ENCODE results near the gene RBM38.
"Not testable (repeated sequence)": the region's sequence is repeated elsewhere in the genome, so short reads cannot be mapped to it uniquely, and the experiment has no call there.

The RBM38 gene

DNA sequence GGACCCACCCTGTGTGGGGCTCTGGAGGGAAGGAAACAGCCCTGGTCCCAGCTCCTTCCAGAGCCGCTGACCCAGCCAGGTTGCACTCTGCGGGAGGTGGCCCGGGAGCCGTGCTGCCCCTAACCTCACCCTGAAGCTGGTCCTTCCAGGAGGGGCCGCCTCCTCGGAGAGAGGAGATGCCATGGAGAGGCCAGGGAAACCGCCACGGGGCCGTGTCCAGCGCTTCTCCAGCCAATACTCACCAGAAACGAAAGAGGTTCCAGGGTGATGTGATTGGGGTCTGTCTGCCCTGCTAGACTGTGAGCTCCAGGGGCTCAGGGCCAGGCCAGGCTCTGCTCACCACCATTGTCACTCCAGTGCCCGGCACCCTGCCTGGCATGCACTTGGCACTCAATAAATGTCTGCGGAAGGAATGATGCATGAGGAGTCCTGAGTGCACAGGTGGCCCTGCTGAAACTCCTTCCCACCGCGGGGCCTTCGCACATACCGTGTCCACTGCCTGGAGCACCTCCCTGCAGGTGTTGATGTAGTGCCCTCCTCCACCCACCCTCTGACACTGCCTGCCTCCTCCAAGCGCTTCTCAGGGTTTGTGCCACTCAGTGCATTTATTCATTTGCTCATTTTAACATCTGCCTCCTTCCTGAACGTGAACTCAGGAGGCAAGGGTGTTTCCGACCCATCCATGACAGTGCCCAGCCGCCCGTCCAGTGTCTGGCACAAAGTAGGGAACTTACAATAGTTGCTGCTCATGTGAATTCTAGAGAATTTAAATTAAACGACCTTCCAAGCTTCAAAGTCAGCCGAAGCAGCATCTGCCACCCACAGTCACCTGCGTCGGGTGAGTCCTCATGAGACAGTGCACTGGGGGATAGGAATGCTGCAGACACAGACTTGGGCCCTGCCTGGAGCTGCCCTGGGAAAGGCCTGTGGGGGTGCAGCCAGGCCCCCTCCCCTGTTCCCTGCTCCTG lies 30.3 kb downstream of the RBM38 start:
- no peak for FAIRE-seq

DNA sequence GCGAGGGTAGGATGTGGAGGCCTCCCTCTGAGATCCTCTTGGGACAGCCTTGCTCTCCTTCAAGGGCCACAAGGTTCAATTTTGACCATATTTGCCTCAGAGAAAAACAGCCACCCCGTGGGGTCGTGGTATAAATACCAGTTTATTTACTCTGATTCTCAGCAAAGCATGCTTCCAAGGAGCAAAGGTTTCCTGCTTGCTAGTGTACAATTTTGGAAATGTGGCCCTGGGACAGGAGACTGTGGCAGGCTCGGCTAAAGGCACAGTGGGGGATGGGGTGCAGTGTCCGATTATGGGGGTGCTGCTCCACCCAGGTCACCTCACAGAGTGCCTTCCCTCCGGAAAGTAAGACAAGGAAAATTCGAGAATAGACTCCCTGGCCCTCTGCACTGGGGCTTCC lies 31.1 kb downstream of the RBM38 start:
- no peak for FAIRE-seq

DNA sequence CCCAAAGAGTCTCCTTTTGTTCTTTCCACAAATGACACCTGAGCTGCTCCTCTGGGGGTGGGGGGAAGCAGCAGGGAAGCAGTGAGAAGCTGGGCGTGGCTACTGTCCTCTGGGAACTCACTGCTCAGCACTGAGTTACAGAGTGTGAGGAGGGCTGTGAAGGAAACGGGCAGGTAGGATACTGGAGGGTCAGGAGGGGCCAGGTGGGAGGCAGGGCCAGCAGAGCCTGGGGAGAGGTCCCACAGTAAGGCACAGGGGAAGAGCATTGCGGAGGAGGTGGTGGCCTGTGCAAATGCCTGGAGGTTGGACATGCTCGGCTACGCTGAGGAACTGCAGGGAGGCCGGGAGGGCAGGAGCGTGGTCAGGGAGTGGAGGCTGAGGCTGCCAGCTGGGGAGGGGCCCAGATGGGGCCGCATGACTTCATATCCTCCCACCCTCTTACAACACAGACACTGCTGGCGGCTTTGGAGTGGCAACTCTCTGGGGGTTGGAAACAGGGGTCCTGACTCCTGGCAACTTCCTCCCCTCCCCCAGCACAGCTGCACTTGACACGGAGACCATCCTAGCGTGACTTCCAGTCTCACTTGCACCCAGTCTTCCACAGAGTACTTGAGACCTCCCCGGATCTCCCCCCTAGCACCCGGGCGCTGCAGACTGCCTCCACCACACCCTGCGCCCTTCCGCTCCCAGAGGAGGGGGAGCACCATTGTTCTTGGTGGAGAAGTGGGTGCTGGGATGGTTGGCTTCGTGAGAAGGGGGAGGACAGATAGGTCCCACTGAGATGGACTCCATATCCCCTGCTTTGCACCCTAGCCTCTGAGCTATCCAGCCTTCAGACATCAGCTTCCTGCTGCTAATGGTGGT lies 34.2 kb downstream of the RBM38 start:
- no peak for FAIRE-seq

DNA sequence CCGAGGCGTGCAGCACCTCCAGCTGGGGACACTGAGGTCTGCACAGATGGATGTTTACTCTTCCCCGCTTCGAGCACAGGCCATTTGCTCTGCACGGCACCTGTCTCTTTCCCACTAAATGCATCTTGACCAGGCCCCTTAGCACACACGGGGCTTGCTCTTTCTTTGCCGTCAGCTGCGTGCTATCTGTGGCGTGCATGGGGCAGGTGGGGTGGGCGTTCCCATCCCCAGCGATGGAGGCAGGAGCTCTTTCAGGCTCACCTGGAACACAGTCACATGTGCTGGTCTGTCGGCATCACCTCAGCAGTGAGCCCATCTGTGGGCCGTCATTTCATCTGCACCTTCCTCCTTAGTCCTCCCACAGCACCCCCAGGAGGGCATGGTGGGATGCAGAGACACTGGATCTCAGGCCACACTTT lies 35.1 kb downstream of the RBM38 start:
- FAIRE-seq: no peak

DNA sequence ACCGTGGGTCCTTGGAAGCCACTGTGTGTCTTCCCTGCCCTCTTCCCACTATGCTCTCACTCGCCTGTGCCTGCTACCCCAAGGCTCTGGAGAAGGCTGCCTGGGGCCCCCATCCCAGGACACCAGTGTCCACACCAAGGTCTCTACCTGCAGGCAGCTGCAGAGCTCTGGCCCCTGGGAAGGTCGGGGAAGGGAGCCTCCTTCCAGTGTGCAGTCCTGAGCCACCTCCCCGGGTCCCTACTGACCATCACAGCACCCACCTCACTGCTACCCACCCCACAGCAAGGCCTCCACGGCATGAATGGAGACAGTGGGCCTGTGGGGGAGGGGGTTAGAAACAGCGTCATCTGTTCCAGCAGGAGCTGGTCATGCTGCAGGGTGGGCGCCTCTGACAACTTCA lies 35.6 kb downstream of the RBM38 start:
- no peak for FAIRE-seq

DNA sequence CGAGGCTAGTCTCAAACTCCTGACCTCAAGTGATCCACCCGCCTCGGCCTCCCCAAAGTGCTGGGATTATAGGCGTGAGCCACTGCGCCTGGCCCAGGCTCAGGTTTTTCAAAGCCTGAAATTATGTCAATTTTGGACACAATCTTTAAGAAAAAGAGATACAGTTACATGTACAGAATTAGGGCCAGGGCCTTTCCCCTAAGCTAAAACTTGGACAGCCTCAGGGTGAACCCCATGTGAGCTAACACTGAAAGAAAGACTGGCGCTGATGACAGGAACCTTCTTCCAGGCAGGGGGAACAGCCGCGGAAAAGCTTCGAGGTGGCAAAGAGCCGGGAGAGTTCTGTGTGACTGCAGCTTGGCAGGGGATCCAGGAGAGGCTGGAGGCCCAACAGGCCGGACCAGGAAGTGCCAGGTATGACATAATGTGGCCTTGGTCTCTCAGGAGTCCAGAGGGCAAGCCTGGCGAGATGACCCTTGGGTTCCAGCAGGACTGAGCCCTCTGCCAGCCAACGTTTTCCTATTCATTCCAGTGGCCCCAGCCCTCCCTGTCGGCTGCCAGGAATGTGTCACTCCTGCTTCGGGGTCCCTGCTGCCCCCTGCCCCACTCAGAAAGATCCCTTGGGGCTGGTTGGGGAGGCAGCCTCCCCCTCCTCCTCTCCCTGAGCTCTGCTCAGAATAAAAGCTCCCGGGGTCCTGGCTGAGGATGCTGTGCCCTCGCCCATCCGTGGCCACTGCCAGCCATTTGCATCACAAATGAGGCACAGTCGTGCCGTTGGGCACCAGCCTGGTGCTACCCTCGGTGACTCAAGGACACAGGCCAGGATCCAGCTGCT lies 37.3 kb downstream of the RBM38 start:
- FAIRE-seq: no peak

DNA sequence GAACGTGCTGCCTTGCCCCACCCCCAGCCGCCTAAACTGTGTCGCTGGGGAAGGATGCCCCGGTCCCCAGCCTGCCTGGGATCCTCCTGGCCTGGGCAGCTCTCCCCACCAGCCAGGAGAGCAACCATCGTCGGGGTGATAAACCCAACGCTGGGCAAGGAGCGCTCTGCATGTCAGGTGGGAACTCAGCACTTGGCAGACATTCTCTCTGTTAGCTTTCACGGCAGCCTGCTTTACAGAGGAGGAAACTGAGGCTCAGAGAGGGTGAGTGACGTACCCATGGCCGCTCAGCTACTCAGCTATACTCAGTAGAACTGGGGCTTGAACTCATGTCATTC lies 37.9 kb downstream of the RBM38 start:
- no peak for FAIRE-seq

DNA sequence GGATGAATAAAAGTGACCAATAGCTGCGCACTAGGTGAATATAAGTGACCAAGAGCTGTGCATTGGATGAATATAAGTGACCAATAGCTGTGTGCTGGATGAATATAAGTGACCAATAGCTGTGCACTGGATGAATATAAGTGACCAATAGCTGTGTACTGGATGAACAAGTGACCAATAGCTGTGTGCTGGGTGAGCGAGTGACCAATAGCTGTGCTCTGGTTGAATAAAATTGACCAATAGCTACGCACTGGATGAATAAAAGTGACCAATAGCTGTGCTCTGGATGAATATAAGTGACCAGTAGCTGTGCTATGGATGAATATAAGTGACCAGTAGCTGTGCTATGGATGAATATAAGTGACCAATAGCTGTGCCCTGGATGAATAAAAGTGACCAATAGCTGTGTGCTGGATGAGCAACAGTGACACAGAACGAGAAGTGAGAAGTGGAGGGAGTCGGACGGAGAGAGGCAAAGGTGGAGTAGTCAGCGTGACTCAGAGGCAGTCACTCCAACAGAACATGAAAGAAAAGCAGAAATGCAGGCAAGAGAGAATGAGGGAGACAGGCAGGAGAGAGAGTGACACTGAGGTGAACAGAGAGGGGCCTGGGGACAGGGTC lies 38.5 kb downstream of the RBM38 start:
- no peak for FAIRE-seq

DNA sequence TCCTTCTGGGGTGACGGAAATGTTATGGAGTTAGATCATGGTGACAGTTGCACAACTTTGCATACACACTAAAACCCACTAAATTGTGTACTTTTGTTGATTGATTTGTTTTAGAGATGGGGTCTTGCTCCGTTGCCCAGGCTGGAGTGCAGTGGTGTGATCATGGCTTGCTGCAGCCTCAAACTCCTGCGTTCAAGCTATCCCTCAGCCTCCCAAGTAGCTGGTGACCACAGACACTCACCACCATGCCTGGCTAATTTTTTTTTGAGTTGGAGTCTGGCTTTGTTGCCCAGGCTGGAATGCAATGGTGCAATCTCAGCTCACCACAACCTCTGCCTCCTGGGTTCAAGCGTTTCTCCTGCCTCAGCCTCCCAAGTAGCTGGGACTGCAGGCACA lies 39.0 kb downstream of the RBM38 start:
- not testable (repeated sequence) for FAIRE-seq

DNA sequence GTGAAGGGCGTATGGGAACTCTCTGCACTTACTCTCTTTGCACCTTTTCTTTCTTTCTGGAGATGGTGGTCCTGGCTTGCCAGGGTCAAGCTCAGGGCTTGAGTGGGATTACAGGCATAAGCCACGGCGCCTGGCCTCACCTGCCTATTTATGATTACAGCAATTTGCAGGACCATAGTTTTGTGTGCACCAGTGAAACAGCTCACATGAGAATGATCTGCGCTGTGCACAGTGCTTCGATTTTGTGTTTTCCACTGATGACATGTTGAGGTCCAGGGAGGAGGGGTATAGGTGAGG lies 40.3 kb downstream of the RBM38 start:
- no peak for FAIRE-seq

DNA sequence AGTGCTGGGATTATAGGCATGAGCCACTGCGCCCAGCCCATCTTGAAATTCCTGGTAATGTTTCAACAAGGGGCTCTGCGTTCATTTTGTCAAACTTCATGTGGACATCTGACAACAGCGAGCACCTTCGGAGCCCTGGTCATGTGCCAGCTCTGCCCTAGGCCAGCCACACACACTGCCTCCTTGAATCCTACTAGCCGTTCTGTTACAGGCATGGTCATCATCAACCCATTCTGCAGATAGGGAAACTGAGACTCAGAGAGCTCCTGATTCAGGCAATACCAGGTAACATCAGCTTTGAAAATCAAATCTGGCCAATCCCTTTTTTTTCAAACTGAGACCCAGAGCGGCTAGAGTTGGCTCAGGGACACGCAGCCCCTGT lies 41.3 kb downstream of the RBM38 start:
- FAIRE-seq: no peak

DNA sequence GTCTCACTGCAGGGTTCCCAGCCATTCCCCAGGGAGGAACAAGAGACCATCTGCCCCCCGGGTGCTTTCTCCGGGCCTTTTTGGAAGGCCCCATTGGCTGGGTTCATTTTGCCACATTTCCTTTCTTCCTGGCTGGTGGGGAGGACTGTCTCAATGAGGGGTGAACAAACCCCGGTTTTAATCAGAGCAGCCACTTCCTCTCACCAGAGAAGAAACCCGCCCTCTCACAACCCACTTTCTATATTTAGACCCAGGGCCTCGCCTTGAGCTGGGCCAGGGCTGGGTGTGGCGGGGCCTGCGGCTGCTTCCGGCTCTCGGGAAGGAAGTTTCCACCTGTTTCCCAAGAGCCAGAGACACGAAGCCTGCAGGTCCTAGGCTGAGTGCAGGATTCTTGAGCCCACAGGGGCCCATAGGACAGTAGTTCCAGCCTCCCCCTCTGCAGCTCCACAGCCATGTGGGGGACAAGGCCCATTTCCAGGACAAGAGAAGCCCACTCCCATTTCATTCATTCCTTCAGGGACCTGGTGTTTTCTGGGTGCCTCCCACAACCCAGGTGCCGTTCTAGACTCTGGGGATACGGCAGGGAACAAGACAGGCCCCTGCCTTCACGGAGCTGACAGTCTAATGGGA lies 41.8 kb downstream of the RBM38 start:
- no peak for FAIRE-seq

DNA sequence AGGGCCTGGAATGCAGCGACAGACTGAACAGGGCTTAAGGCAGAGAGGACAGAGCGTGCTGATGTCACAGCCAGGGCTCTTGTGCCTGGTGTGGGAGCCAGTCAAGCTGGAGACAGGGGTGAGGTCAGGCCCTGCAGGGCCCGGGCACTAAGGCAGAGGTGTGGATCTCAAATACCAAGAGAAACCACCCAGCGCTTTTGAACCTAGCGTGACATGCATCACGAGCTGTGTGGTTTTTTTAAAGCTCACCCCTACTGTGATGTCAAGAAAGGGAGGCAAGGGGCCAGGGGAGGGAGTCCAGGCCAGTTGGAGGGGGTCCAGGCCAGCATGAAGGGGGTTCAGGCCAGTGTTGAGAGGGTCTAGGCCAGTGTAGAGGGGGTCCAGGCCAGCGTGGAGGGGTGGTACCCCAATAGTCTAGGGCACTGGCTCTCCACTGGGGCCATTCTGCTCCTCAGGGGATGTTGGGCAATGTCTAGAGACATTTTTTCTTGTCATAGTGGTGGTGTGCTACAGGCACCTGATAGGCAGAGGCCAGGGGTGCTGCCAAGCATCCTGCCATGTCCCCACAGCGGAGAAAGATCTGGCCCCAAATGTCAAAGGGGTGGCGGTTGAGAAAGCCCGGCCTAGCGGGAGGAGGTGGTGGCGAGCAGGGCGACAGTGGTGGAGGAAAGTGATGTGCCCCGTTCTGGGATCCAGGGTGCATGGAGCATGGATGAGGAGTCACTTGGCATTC lies 42.6 kb downstream of the RBM38 start:
- no peak for FAIRE-seq

DNA sequence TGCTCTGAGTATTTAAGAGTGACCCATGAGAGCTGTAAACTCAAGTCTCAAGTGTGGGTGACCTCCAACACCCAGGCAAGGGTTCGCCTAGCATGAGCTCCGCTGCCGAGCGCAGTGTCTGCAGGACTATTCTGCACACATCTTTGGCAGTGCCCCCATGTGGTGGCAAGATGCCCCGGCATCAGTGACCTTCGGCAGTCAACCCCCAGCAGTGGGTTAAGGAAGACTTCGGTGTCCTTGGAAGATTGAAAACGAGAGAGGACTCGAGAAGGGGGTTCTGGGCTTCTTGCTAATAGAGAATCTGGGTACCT lies 43.1 kb downstream of the RBM38 start:
- no peak for FAIRE-seq

DNA sequence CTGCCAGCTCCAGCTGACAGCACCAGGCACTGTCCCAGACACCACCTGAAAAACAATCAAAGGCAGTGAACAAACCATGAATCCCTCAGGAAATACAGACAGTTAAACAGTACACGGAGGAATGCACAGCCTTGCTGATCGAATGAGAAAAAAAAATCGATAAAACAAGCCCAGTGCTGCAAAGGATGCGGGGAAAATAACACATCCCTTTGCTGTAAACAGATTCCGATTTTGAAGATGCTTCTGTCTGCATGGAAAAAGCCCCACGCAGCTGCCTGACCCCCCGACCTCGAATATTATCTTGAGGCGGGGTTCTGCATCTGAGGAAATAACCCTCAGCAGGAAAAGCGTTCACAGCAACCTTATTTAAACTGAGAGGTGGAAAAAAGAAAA lies 43.9 kb downstream of the RBM38 start:
- no peak for FAIRE-seq

DNA sequence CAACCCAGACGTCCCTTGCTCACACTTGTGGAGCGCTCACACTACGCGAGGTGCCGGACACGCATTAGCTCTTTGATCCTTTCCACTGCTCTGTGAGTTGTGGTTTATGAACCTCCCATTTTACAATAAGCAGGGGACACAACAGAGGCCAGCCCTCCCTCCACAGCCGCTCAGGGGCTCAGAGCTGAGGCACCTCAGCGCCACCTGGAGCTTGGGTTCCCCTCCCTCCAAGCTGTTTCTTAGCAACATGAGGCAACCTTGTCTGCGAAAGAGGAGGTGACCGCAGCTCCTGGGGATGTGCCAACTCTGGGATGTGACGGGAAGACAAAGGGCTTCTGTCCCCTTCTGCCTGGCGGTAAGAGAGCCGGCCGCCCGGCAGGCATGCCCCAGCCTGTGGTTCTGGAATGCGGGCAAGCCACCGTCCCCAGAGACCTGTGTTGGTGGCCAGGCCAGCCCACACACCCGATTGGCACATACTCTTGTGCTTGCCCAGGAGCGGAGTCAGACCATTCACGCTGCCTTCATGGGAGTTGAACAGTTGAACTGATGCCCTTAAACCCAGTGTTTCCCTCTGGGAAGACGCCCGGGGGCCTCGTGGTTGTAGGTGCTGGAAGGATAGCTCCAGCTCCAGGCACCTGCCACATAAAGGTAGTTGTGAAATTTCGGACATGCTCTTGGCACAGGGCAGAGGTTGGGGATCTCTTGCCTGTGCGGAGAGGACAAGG lies 44.5 kb downstream of the RBM38 start:
- no peak for FAIRE-seq

DNA sequence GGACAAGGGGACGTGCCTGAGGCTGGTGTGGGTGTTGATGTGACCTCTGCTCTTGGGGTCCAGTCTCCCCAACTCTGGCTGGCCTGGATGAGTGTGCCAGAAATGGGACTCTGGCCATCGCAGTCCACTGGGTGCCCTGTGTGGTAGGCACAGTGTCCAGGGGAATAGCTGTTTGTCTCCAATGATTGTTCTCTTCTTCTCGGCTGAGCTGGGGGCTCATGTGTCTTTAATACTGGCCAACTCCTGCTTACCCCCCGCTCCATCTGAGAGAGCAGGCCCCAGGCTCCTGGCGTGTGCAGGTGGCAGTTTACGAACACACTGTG lies 45.0 kb downstream of the RBM38 start:
- FAIRE-seq: no peak

DNA sequence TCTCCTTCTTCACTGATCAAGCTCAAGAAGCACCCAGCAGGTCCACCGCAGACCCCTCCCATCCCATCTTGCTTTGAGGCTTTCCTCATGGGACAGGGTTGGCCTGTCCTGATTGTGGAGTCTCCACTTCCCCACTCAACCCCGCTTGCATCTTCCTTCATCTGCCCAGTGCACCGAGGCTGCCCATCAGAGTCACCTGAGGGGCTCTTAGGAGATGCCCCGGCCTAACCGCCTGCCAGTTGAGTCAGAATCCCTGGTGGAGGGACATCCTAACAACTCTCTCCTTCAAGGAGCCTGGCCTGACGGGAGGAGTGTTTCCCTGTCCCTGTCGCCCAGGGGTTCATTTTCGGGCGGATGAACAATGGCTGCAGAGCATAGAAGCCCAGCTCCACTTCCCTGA lies 46.1 kb downstream of the RBM38 start:
- FAIRE-seq: no peak

DNA sequence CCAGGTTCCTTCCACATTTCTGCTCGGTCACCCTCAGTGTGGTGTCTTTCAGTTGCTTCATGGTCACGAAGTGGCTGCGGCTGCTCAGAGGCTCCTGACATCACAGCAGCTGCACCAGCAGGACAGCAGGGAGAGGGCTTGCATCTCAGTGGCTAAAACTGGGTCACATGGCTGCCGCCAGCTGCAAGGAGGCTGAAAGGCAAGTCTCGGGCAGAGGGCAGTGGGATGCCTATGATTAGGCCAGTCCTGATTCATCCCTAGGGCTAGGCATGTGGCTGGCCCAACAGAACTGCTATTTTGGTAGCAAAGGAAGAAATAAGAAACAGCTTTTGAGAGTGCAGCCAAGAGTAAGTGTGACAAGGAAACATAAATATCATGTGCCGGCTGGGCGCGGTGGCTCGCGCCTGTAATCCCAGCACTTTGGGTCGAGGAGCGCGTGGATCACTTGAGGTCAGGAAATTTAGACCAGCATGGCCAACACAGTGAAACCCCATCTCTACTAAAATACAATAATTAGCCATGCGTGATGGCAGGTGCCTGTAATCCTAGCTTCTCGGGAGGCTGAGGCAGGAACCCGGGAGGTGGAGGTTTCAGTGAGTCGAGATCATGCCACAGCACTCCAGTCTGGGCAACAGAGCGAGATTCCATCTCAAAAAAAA lies 46.6 kb downstream of the RBM38 start:
- no peak for FAIRE-seq

DNA sequence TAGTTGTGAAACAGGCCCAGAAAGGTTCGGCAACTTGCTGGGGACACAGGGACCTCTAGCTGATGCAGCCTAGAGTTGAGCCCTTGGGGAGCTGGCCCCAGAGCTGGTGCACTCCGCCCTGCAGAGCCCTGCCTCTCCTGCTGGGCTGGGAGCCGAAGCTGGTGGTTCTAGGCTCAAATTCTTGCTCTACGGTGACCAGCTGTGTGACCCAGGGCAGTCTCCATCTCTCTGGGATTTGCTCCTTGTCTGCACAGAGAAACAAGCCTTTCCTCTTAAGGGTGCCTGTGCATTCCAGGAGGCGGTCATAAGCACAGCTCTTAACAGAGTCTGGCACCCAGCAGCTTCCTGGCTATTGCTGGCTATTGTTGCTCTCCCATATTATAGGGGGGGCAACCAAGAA lies 47.4 kb downstream of the RBM38 start:
- FAIRE-seq: no peak

DNA sequence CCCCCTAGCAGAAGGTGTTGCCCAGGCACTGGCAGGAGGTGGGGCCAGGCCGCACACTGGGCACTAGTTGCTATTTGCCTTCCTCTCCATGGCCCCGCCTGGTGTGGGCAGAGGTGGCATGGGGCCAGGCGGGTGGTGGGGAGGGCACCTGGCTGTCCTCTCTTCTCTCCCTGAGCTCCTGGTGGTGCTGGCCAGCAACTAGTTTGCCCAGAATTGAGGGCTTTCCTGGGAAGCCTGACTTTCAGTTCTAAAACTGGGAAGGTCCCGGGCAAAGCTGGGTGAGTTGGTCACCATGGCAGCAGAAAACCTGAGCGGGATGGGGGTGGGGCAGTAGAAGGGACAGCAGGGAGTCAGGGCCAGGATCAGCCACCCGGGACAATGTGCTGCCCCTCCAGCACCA lies 48.2 kb downstream of the RBM38 start:
- FAIRE-seq: no peak
